Muscle of arm (tissue), 14 donors: ENCODE results near the gene GARIN5A. TPM values are rescaled to one million over a fixed set of nuclear protein-coding genes. Genes with fewer than 3 reads are reported as not detected.

Experiments
- DNase-seq: peaks from one replicate; pipeline ENCODE4 v3.0.0-alpha.2; 2013
- long read RNA-seq, 11 donors: transcript quantifications; one replicate each; lab custom pipeline, GENCODE V29; 2026
- polyA plus RNA-seq, 12 donors: library from polyadenylated mRNA; unstranded; fragments of 120-200 nt; gene quantifications; one replicate each; pipeline ENCODE4 v1.2.1, GENCODE V29; 2013; ENCODE audit not compliant: insufficient read length in 12 of 12

GARIN5A gene
- 1 to 10 TPM in 10 of 12 donors, not detected in 2; 2.4 to 6.8 (median 3.9) TPM for polyA plus RNA-seq
- long read RNA-seq, donor 1 = 0 reads
- long read RNA-seq, donor 2, partial matches to known transcripts = 0 of 3 reads
- long read RNA-seq, donor 2, other reads (novel, unspliced or antisense) = 0 of 3 reads
- long read RNA-seq, donor 3, partial matches to known transcripts = 0 of 2 reads
- long read RNA-seq, donor 3, other reads (novel, unspliced or antisense) = 0 of 2 reads
- long read RNA-seq, donor 4 = 0 reads
- long read RNA-seq, donor 5, partial matches to known transcripts = 0 of 6 reads
- long read RNA-seq, donor 5, other reads (novel, unspliced or antisense) = 0 of 6 reads
- long read RNA-seq, donor 6, partial matches to known transcripts = 0 of 1 reads
- long read RNA-seq, donor 6, other reads (novel, unspliced or antisense) = 0 of 1 reads
- long read RNA-seq, donor 7, partial matches to known transcripts = 0 of 2 reads
- long read RNA-seq, donor 7, other reads (novel, unspliced or antisense) = 0 of 2 reads
- long read RNA-seq, donor 8, partial matches to known transcripts = 0 of 3 reads
- long read RNA-seq, donor 8, other reads (novel, unspliced or antisense) = 0 of 3 reads
- long read RNA-seq, donor 9 = 0 reads
- long read RNA-seq, donor 10, partial matches to known transcripts = 0 of 3 reads
- long read RNA-seq, donor 10, other reads (novel, unspliced or antisense) = 0 of 3 reads
- long read RNA-seq, donor 11, partial matches to known transcripts = 0 of 2 reads
- long read RNA-seq, donor 11, other reads (novel, unspliced or antisense) = 0 of 2 reads

GRCh38 chr19:50476224-50476906 is at the start of gene GARIN5A, which contains the start of gene EMC10:
TSS of gene GARIN5A (minus strand) at chr19:50476848. CDS start at chr19:50476388, 460 bp downstream.
TSS of gene EMC10 (plus strand) at chr19:50476507. CDS start at chr19:50476545, 38 bp downstream.
- peak; percentile 94 for DNase-seq

GRCh38 chr19:50522881-50523280 is 46.2 kb upstream of the GARIN5A start:
- DNase-seq = no peak

GRCh38 chr19:50520822-50521465 is 44.3 kb upstream of the GARIN5A start:
- no peak for DNase-seq

- DNase-seq = no peak
Observed at GRCh38 chr19:50519006-50519575, 42.4 kb upstream of the GARIN5A start.

DNA sequence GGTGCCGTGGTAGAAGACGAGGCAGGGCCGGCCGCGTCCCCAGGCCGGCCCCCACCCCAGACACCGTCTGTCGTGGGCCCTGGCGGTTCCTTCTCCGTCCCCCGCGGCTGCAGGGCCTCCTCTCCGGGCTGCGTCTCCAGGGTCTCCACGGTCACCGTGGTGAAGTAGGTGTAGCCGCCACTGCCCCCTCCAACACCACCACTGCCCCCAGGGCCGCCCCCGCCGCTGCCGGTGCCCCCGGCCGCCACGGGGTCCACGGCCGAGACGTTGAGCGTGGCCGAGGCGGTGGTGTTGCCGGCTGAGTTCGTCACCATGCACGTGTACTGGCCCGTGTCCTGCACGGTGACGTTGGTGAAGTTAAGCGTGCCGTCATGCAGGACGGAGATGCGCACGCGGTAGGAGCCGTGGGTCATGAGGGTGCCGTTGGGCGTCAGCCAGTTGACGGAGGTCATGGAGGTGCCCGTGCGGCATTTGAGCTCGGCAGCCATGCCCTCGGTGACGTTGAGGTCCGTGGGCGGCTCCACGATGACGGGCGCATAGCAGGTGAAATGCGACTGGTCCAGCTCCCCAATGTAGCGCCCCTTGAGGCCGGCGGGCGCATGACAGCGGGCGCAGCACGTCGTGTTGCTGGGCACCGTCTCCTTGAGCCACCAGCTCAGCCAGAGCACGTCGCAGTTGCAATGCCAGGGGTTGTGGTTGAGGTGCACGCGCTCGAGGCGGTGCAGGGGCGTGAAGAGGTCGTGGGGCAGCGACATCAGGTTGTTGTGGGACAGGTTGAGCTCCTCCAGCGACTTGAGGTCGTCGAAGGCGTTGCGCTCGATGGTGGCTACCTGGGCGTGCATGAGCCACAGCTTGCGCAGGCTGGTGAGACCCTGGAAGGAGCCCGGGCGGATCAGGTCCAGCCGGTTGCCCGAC is 41.7 kb upstream of the GARIN5A start:
- DNase-seq = no peak

DNA sequence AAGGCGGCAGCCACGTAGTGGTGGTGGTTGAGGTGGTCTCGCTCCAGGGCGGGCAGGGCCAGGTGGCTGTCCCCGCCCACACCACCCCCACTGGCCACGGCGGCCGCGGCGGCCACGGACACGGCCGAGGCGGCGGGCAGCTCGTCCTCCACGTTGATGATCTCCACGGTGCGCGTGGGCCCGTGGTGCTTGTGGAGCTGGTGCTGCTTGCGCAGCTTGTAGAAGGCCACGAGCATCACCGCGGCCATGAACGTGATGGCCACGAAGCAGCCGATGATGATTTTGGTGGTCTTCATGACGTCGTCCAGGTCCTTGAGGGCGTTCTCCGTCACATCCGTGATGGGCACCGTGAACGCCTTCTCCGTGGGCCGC is 41.0 kb upstream of the GARIN5A start:
- DNase-seq = no peak

- no peak for DNase-seq
Observed at GRCh38 chr19:50516964-50517703, 40.5 kb upstream of the GARIN5A start.

DNA sequence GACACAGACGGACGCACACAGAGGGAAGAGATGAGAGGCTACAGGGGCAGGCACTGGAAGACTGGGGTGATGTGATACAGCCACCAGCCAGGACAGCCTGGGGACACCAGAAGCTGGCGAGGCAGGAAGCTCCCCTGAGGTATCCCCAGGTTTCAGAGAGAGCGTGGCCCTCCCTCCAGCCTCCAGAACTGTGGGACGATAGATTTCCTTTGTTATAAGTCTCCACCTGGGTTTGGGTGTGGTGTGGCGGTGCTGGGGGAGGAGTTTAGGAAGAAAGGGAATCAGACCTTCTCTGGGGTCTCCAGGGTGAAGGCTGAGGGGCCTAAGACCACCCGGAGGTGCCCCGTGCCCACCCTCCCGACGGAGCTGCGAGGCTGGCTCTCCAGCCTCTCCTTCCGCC is 39.8 kb upstream of the GARIN5A start:
- DNase-seq = no peak

DNA sequence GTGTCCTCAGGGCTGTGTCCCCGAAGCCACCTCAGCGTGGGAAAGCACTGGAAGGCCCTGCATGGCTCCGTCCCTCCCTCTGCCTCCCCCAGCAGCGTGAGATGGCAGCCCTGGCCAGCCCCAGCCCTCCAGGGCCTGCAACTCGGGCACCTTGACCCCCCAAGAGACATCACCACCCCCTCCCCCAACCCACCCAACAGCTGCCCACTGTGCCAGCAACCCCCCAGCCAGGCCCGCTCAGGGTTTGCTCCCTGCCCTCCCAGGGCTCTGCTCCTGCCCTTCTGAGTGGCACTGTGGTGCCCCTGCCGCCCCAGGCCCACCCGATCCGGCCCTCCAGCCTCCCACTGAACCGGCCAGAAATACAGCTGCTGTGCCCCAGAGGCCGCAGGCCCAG is 38.5 kb upstream of the GARIN5A start:
- no peak for DNase-seq

- no peak for DNase-seq
Observed at GRCh38 chr19:50514346-50515167, 37.9 kb upstream of the GARIN5A start.

DNA sequence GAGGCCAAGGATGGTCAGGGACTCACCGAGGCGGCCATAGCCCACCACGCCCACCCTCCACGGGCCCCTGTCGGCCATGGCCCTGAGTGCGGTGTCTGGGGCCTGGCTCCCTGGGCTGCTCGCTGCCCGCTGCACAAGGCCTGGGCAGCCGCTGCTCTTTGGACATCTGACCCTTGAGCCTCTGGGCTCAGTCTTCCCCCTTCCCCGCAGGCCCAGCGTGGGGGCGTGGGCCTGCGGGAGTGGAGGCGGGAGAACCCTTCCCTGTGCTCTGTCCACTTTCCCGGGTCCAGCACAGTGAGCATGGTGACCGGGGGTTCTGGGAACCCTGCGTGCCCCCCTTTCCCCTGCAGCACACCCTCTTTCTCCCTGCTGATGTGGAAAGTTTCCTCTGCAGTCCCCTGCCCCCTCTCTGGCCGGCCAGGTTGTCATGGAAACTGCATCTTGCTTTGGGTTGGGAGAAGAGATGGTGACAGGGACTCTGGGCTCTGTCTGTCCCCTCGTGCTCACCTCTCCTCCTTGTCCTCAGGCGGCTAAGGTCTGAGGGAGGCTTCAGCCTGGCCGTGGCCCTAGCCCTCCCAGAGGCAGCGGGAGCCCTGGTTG is 37.2 kb upstream of the GARIN5A start, which contains the start of gene ASPDH:
Gene ASPDH (minus strand): TSS at position 168 of the 600 bp plus-strand sequence. CDS start 90 bp downstream, at position 78.
- DNase-seq = no peak

GRCh38 chr19:50512999-50513745 is 36.5 kb upstream of the GARIN5A start:
- DNase-seq = no peak

GRCh38 chr19:50512112-50512998 is 35.7 kb upstream of the GARIN5A start:
- no peak for DNase-seq

DNA sequence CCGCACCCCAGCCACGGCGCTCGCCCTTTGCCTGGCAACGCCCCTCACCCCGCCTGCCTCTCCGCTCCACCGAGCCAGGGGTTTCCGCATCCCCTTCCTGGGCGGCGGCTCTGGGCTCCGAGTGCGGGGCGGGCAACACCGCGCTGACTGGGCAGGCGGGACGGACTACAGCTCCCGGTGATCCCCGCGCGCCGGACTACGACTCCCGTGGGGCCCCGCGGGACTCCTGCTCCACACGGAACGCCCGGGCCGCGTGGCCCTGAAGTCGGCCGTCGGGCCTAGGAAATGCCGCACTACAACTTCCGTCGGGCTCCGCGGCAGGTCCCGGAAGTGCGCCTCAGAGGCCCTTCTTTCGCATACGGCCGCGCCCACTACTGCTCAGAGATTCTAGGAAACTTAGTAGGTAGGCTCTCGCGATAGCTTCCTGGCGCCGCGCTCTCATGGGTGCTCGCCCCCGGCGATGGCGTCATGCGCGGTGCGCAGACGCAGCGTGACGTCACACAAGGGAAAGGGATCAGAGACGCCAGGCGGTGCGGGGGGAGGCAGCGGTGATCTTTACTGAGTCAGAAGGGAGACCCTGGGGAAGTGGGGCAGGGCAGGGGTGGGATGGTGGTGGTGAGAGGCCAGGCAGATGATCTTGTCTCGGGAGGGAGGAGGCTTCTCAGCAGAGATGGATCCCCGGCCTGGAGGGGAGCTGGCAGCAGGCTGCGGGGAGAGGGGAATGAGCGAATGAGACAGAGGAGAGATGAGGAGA is 34.6 kb upstream of the GARIN5A start, which contains the start of gene JOSD2:
Gene JOSD2 (minus strand): TSS at position 123 of the 754 bp plus-strand sequence. CDS start 760 bp downstream, outside the sequence.
- DNase-seq = peak; percentile 99

DNA sequence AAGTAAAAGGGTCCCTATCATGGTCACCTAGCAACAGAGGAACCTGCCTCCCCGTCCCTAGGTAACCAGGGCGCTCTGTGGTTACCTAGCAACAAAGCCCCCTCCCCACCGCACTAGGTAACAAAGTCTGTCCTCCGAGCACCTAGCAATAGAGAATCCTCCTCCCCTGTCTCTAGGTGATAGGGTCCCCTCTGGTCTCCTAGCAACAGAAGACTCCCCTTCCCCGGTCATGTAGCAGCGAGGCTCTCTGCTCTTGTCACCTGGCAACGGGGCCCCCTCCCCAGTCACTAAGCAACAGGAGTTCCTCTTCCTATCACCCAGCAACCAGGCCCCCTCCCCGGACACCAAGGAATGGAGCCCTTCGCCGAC is 34.0 kb upstream of the GARIN5A start:
- no peak for DNase-seq
